Measurements from ENCODE around the gene ANKRD55.
"Not testable (repeated sequence)": the region's sequence is repeated elsewhere in the genome, so short reads cannot be mapped to it uniquely, and the experiment has no call there.

ANKRD55 gene

GRCh38 chr5:56166671-56167385 lies 66.3 kb downstream of the ANKRD55 start:
- peak; percentile 47 for DNase-seq

- no peak for DNase-seq
Measured at GRCh38 chr5:56164376-56164775, 68.8 kb downstream of the ANKRD55 start.

- DNase-seq: no peak
Measured at GRCh38 chr5:56161927-56162326, 71.2 kb downstream of the ANKRD55 start.

- DNase-seq: no peak
Measured at GRCh38 chr5:56161439-56161823, 71.7 kb downstream of the ANKRD55 start.

GRCh38 chr5:56160723-56161438 lies 72.2 kb downstream of the ANKRD55 start:
- no peak for DNase-seq

- DNase-seq: no peak
Measured at GRCh38 chr5:56159521-56159947, 73.6 kb downstream of the ANKRD55 start.

GRCh38 chr5:56158331-56158960 lies 74.7 kb downstream of the ANKRD55 start:
- no peak for DNase-seq

GRCh38 chr5:56157191-56157621 lies 75.9 kb downstream of the ANKRD55 start:
- DNase-seq: not testable (repeated sequence)

- DNase-seq: not testable (repeated sequence)
Measured at GRCh38 chr5:56156585-56157190, 76.4 kb downstream of the ANKRD55 start.

GRCh38 chr5:56155992-56156584 lies 77.0 kb downstream of the ANKRD55 start:
- DNase-seq: no peak

GRCh38 chr5:56154732-56155484 lies 78.2 kb downstream of the ANKRD55 start:
- no peak for DNase-seq

- no peak for DNase-seq
Measured at GRCh38 chr5:56152437-56152836, 80.7 kb downstream of the ANKRD55 start.

- DNase-seq: not testable (repeated sequence)
Measured at GRCh38 chr5:56150756-56151155, 82.4 kb downstream of the ANKRD55 start.

GRCh38 chr5:56148453-56148971 lies 84.6 kb downstream of the ANKRD55 start:
- DNase-seq: no peak

GRCh38 chr5:56147659-56148230 lies 85.4 kb downstream of the ANKRD55 start:
- no peak for DNase-seq

GRCh38 chr5:56147106-56147505 lies 86.0 kb downstream of the ANKRD55 start:
- peak; percentile 68 for DNase-seq

- DNase-seq: no peak
Measured at GRCh38 chr5:56146674-56147073, 86.5 kb downstream of the ANKRD55 start.

GRCh38 chr5:56145511-56145910 lies 87.6 kb downstream of the ANKRD55 start:
- no peak for DNase-seq

GRCh38 chr5:56145106-56145505 lies 88.0 kb downstream of the ANKRD55 start:
- DNase-seq: peak; percentile 71

GRCh38 chr5:56144211-56144610 lies 88.9 kb downstream of the ANKRD55 start:
- no peak for DNase-seq

GRCh38 chr5:56143373-56143714 lies 89.8 kb downstream of the ANKRD55 start:
- no peak for DNase-seq
